ENCODE results near the gene DUSP2.

- TF ChIP-seq CTCF (IDR thresholded peaks at IDR 0.05) = no peak
- TF ChIP-seq POLR2A (IDR thresholded peaks at IDR 0.05) = no peak
These were observed 1.9 kb downstream of the DUSP2 start for GRCh38 chr2:96143231-96143847.
